Adrenal gland (tissue), 12 donors: ENCODE data around the gene FHL1. TPM values are rescaled to one million over a fixed set of nuclear protein-coding genes. Genes with fewer than 3 reads are reported as not detected.

Experiments
- DNase-seq, 7 donors: peaks; one replicate each; pipeline ENCODE4 v3.0.0-alpha.2; 2019 to 2020
- H3K27ac ChIP-seq, 5 donors: fragments of 200-600 bp; sonication (generic) in 4 of 5; 1 replicate in 3 of 5; 2 replicates in 2 of 5; pipeline versions ENCODE4 v1.5.1 to v1.8.0; 2016 to 2020; ENCODE audit warnings: mild to moderate bottlenecking in 1 of 5
- H3K27me3 ChIP-seq: fragments of 200-600 bp; 2 replicates; pipeline ENCODE4 v1.8.0; 2021
- H3K36me3 ChIP-seq, 2 donors: fragments of 200-600 bp; replicated peaks in 1 of 2; 1 replicate in 1 of 2; 2 replicates in 1 of 2; pipeline versions ENCODE4 v1.5.1 to v1.8.0; 2018 to 2022
- H3K4me1 ChIP-seq, 2 donors: fragments of 200-600 bp; replicated peaks in 1 of 2; 1 replicate in 1 of 2; 2 replicates in 1 of 2; pipeline versions ENCODE4 v1.5.1 to v1.8.0; 2018 to 2021
- H3K4me3 ChIP-seq, 4 donors: fragments of 200-600 bp; sonication (generic) in 3 of 4; one replicate each; pipeline ENCODE4 v1.5.1; 2016 to 2018
- H3K9me3 ChIP-seq, 3 donors: fragments of 200-600 bp; sonication (generic) in 1 of 3; replicated peaks in 1 of 3; 1 replicate in 2 of 3; 2 replicates in 1 of 3; pipeline versions ENCODE4 v1.5.1 to v1.8.0; 2016 to 2021
- CTCF ChIP-seq, 6 experiments: fragments of 450-650 bp in 4 of 6; fragments of 200-600 bp in 2 of 6; sonication (generic) in 1 of 6; IDR thresholded peaks; 1 replicate in 5 of 6; 2 replicates in 1 of 6; pipeline versions ENCODE4 v1.5.1 to v1.8.0; 2016 to 2021; ENCODE audit warnings: antibody characterized with exemption in 6 of 6, mild to moderate bottlenecking in 2 of 6, moderate library complexity in 1 of 6
- POLR2A ChIP-seq, 2 donors: fragments of 450-650 bp; IDR thresholded peaks; one replicate each; pipeline ENCODE4 v1.6.1; 2017; ENCODE audit warnings: antibody characterized with exemption in 2 of 2, mild to moderate bottlenecking in 2 of 2, moderate library complexity in 1 of 2
- WGBS, 4 donors: extraction: QIAGEN DNeasy Blood & Tissue Kit in 2 of 4; methylation state at CpG; one replicate each; pipeline versions ENCODE4 v1.1.5 to v1.1.7; 2013 to 2017; 5-methylcytosine and 5-hydroxymethylcytosine counted together
- intact Hi-C, 2 donors: fragments of 100-400 bp; cut with DNase I; formaldehyde crosslinking; loops; one replicate each; pipeline versions ENCODE4 v1.14.1 to v1.15.0; 2022 to 2023
- polyA plus RNA-seq, 3 donors: library from polyadenylated mRNA; stranded (reverse); fragments of 200-250 nt in 2 of 3; fragments of 350-450 nt in 1 of 3; fragmentation: Illumina TruSeq in 1 of 3; extraction: RNeasy Lipid Tissue Mini Kit (QIAGEN cat#74804) in 1 of 3; gene quantifications; one replicate each; pipeline ENCODE4 v1.2.3, GENCODE V29; 2013 to 2014
- total RNA-seq, 9 donors: library from RNA; depleted of rRNA in 4 of 9; stranded (reverse); fragments of >200 nt in 4 of 9; fragments of 120-200 nt in 1 of 9; fragmentation: NEBNext Ultra II Directional in 1 of 9; extraction: Animal tissue kit (Norgen Biotek cat#: 25700) in 1 of 9; gene quantifications; one replicate each; pipeline versions ENCODE4 v1.1.0 to v1.2.4, GENCODE V29; 2013 to 2023
- donor health status: healthy with polysubstance abuse.
- donor health status: Bipolar disorder and iron deficiency.
- donor health status: DM: yes; HTN: yes; CAD: no.
- donor health status: DM: no; HTN: no; CAD: no.
- donor health status: DM: no; HTN: no; CAD: no.
- donor health status: DM: yes; HTN: yes; CAD: no.

Gene FHL1
- total and polyA plus RNA-seq, 12 donors = 23.2 to 78.0 (median 50.0) TPM

- Histone ChIP-seq H3K4me3 (no peak overlapping the region), H3K4me1 (no peaks in the 10 kb centered on the region), H3K27me3 (no peaks in the 10 kb centered on the region), H3K27ac (no peak overlapping the region), H3K9me3 (no peaks in the 10 kb centered on the region), H3K36me3 (peaks cover 0 to 14% of the 10 kb centered on the region in 2 donors)
- WGBS, 4 donors = 53 to 63% (median 59%) methylated on average over 3 of the region's 3 CpGs
- DNase-seq = no peak
- intact Hi-C loops = no loop called here
- TF ChIP-seq CTCF (IDR thresholded peaks at IDR 0.05) = no peak
- no peak for TF ChIP-seq POLR2A (IDR thresholded peaks at IDR 0.05)
These were observed 73.6 kb downstream of the FHL1 start for GRCh38 chrX:136220951-136221350.

- H3K27ac ChIP-seq = no peak overlapping the region
- H3K36me3 ChIP-seq = peaks cover 0 to 14% of the 10 kb centered on the region in 2 donors
- H3K4me3 ChIP-seq = no peak overlapping the region
- DNase-seq = no peak
- 82 to 98% (median 95%) methylated on average over 3 of the region's 3 CpGs for WGBS, 4 donors
- H3K27me3 ChIP-seq = no peaks in the 10 kb centered on the region
- no peaks in the 10 kb centered on the region for H3K4me1 ChIP-seq
- intact Hi-C loops = no loop called here
- TF ChIP-seq CTCF (IDR thresholded peaks at IDR 0.05) = no peak
- no peak for TF ChIP-seq POLR2A (IDR thresholded peaks at IDR 0.05)
- H3K9me3 ChIP-seq = no peaks in the 10 kb centered on the region
These were observed 74.6 kb downstream of the FHL1 start for GRCh38 chrX:136221851-136222513.

- no peak overlapping the region for H3K4me3 ChIP-seq
- intact Hi-C loops = no loop called here
- H3K9me3 ChIP-seq = no peaks in the 10 kb centered on the region
- H3K27me3 ChIP-seq = no peaks in the 10 kb centered on the region
- H3K27ac ChIP-seq = no peak overlapping the region
- TF ChIP-seq POLR2A (IDR thresholded peaks at IDR 0.05) (no peak), CTCF (IDR thresholded peaks at IDR 0.05) (no peak)
- peaks cover 0 to 16% of the 10 kb centered on the region in 2 donors for H3K36me3 ChIP-seq
- no peak for DNase-seq
- H3K4me1 ChIP-seq = no peaks in the 10 kb centered on the region
These were observed 79.7 kb downstream of the FHL1 start for GRCh38 chrX:136227074-136227473.

- intact Hi-C loops = no loop called here
- Histone ChIP-seq H3K4me3 (no peak overlapping the region), H3K27ac (no peak overlapping the region), H3K36me3 (peaks cover 0 to 8% of the 10 kb centered on the region in 2 donors), H3K4me1 (no peaks in the 10 kb centered on the region), H3K9me3 (no peaks in the 10 kb centered on the region), H3K27me3 (no peaks in the 10 kb centered on the region)
- no peak for TF ChIP-seq CTCF (IDR thresholded peaks at IDR 0.05)
- TF ChIP-seq POLR2A (IDR thresholded peaks at IDR 0.05) = no peak
- no peak for DNase-seq
- 76 to 82% (median 81%) methylated on average over 8 of the region's 8 CpGs for WGBS, 4 donors
These were observed 80.9 kb downstream of the FHL1 start for GRCh38 chrX:136227948-136228838.
